OCI-LY1 (cell line): ENCODE results near the gene BRF1.

Experiments
- H2AFZ ChIP-seq: fragments of 200-600 bp; sonication (generic), shearing (Covaris generic); 2 replicates; pipeline ENCODE4 v1.6.0; 2014; ENCODE audit warnings: antibody characterized with exemption, mild to moderate bottlenecking, low read length
- H3F3A ChIP-seq: fragments of 200-600 bp; sonication (generic), shearing (Covaris generic); 2 replicates; pipeline ENCODE4 v1.6.0; 2014; ENCODE audit warnings: mild to moderate bottlenecking, antibody characterized with exemption, low read length, moderate library complexity; ENCODE audit not compliant: insufficient read depth
- H3K27ac ChIP-seq: fragments of 200-600 bp; sonication (generic); 2 replicates; pipeline ENCODE4 v1.5.1; 2014; ENCODE audit warnings: low read length, mixed run types, mild to moderate bottlenecking, low read depth; ENCODE audit not compliant: poor library complexity, severe bottlenecking
- H3K27me3 ChIP-seq: fragments of 200-600 bp; sonication (generic); 2 replicates; pipeline ENCODE4 v1.6.0; 2014; ENCODE audit warnings: antibody characterized with exemption, mild to moderate bottlenecking, low read length, moderate library complexity; ENCODE audit not compliant: insufficient read depth
- H3K36me3 ChIP-seq: fragments of 200-600 bp; sonication (generic); 2 replicates; pipeline ENCODE4 v1.6.1; 2014; ENCODE audit warnings: mild to moderate bottlenecking, antibody characterized with exemption, low read length, moderate library complexity, mixed read lengths; ENCODE audit not compliant: insufficient read depth
- H3K4me1 ChIP-seq: fragments of 200-600 bp; sonication (generic); 2 replicates; pipeline ENCODE4 v1.5.1; 2014; ENCODE audit warnings: mild to moderate bottlenecking, low read length, moderate library complexity; ENCODE audit not compliant: insufficient read depth, severe bottlenecking
- H3K4me2 ChIP-seq: fragments of 200-600 bp; sonication (generic), shearing (Covaris generic); 2 replicates; pipeline ENCODE4 v1.6.1; 2014; ENCODE audit warnings: low read length
- H3K4me3 ChIP-seq: fragments of 200-600 bp; sonication (generic); 2 replicates; pipeline ENCODE4 v1.5.1; 2014; ENCODE audit warnings: low read length, low read depth, mild to moderate bottlenecking, mixed read lengths; ENCODE audit not compliant: poor library complexity, severe bottlenecking
- H3K79me2 ChIP-seq: fragments of 200-600 bp; shearing (Covaris generic); 2 replicates; pipeline ENCODE4 v1.6.1; 2016; ENCODE audit warnings: mixed run types, low read length, mixed read lengths; ENCODE audit not compliant: insufficient read depth
- H3K9ac ChIP-seq: fragments of 200-600 bp; sonication (generic), shearing (Covaris generic); 2 replicates; pipeline ENCODE4 v1.6.1; 2014; ENCODE audit warnings: mild to moderate bottlenecking, low read length, mixed read lengths
- H3K9me2 ChIP-seq: fragments of 200-600 bp; sonication (generic), shearing (Covaris generic); 2 replicates; pipeline ENCODE4 v1.6.1; 2014; ENCODE audit warnings: low read depth, mild to moderate bottlenecking, low read length, mixed read lengths
- H3K9me3 ChIP-seq: fragments of 200-600 bp; shearing (Covaris generic); 2 replicates; pipeline ENCODE4 v1.6.1; 2014; ENCODE audit warnings: low read length, mixed read lengths
- H4K20me1 ChIP-seq: fragments of 200-600 bp; sonication (generic), shearing (Covaris generic); 2 replicates; pipeline ENCODE4 v1.6.0; 2016; ENCODE audit warnings: mild to moderate bottlenecking, low read length; ENCODE audit not compliant: insufficient read depth
- EZH2 ChIP-seq: fragments of 200-600 bp; sonication (generic), shearing (Covaris generic); IDR thresholded peaks from 2 replicates; pipeline ENCODE4 v1.8.0; 2017; ENCODE audit warnings: borderline replicate concordance, mixed run types, mild to moderate bottlenecking, antibody characterized with exemption, low read length, moderate library complexity, mixed read lengths
- TF ChIP-seq, protein P1 (sequence below): fragments of 200-600 bp; sonication (generic), shearing (Covaris generic); IDR thresholded peaks from 2 replicates; pipeline ENCODE4 v1.5.1; 2017; ENCODE audit warnings: mild to moderate bottlenecking, antibody characterized with exemption, low read length, moderate library complexity, mixed read lengths

Gene BRF1

DNA sequence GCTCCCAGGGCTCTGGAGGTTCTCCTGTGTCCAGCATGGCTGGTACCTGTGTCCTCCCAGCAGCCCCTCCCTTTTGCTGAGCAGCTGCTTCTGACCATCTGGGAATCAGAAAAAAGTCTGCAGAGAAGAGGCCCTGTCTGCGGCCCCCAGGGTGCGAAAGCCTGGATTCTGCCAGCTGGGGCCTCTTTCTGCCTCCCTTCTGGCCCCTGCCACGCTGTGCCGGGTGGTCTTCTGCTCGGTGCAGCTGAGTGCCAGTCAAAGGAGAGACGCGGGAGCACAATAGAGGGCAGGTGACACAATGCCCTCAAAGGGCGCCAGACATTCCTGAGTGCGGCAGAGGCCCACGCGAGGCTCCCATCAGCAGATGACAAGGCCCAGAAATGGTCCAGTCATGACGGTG lies 39.8 kb downstream of the BRF1 start:
- H3K36me3 ChIP-seq: no peaks in the 10 kb centered on the region
- TF ChIP-seq EZH2: no peak
- TF ChIP-seq, protein P1, sequence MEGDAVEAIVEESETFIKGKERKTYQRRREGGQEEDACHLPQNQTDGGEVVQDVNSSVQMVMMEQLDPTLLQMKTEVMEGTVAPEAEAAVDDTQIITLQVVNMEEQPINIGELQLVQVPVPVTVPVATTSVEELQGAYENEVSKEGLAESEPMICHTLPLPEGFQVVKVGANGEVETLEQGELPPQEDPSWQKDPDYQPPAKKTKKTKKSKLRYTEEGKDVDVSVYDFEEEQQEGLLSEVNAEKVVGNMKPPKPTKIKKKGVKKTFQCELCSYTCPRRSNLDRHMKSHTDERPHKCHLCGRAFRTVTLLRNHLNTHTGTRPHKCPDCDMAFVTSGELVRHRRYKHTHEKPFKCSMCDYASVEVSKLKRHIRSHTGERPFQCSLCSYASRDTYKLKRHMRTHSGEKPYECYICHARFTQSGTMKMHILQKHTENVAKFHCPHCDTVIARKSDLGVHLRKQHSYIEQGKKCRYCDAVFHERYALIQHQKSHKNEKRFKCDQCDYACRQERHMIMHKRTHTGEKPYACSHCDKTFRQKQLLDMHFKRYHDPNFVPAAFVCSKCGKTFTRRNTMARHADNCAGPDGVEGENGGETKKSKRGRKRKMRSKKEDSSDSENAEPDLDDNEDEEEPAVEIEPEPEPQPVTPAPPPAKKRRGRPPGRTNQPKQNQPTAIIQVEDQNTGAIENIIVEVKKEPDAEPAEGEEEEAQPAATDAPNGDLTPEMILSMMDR: no peak
- no peak overlapping the region for H3K27ac ChIP-seq
- no peaks in the 10 kb centered on the region for H3K27me3 ChIP-seq
- H3K9ac ChIP-seq: no peak overlapping the region
- no peak overlapping the region for H3K4me3 ChIP-seq
- H3K9me3 ChIP-seq: no peaks in the 10 kb centered on the region
- no peaks in the 10 kb centered on the region for H3F3A ChIP-seq
- no peak overlapping the region for H2AFZ ChIP-seq
- H4K20me1 ChIP-seq: no peaks in the 10 kb centered on the region
- peaks cover 3% of the 10 kb centered on the region for H3K4me1 ChIP-seq
- no peaks in the 10 kb centered on the region for H3K79me2 ChIP-seq
- H3K9me2 ChIP-seq: no peaks in the 10 kb centered on the region
- no peak overlapping the region for H3K4me2 ChIP-seq

DNA sequence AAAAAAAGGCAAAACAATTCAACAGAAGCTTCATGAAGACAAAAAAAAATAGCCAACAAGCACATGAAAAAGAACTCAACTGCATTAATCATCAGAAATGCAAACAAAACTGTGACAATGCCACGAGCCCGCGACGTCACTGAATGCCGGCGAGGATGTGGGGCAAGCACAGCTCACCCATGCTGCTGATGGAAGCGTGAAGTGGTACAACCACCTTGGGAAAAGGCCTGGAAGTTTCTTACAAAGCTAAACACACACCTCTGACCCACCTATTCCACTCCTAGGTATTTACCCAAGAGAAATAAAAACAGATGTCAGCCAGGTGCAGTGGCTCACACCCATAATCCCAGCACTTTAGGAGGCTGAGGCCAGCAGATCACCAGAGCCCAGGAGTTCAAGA lies 42.0 kb downstream of the BRF1 start:
- Histone ChIP-seq H3F3A (no peaks in the 10 kb centered on the region), H3K27ac (no peak overlapping the region), H4K20me1 (no peaks in the 10 kb centered on the region), H3K36me3 (no peaks in the 10 kb centered on the region), H3K9ac (no peak overlapping the region), H2AFZ (no peak overlapping the region), H3K9me2 (no peaks in the 10 kb centered on the region), H3K27me3 (no peaks in the 10 kb centered on the region), H3K4me2 (no peak overlapping the region), H3K4me3 (no peak overlapping the region), H3K4me1 (peaks cover 11% of the 10 kb centered on the region), H3K9me3 (no peaks in the 10 kb centered on the region), H3K79me2 (no peaks in the 10 kb centered on the region)
- TF ChIP-seq, protein P1: no peak
- no peak for TF ChIP-seq EZH2

DNA sequence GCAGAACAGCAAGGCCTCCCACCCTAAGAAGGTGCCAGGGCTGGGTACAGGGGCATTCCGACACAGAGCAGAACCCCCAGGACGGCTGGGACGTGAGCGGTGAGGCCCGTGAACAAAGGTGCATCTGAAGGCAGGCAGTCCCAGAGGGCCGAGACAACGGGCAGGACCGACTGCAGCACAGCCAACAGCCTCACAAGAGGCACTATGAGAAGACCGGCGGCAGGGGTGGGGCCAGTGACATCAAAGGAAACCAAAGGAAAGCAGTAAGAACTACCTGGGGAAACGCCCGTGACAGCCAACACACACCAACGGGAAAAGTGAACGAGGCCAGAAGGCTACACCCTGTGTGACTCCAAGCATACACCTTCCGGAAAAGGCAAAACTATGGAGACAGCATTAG lies 43.3 kb downstream of the BRF1 start:
- Histone ChIP-seq H3K79me2 (no peaks in the 10 kb centered on the region), H4K20me1 (no peaks in the 10 kb centered on the region), H3K9me2 (no peaks in the 10 kb centered on the region), H3K36me3 (no peaks in the 10 kb centered on the region), H3K9me3 (no peaks in the 10 kb centered on the region), H3K27ac (no peak overlapping the region), H3F3A (no peaks in the 10 kb centered on the region), H2AFZ (no peak overlapping the region), H3K27me3 (no peaks in the 10 kb centered on the region), H3K4me3 (no peak overlapping the region), H3K4me2 (no peak overlapping the region), H3K9ac (no peak overlapping the region), H3K4me1 (peaks cover 8% of the 10 kb centered on the region)
- no peak for TF ChIP-seq EZH2
- TF ChIP-seq, protein P1: no peak
